GM10266 (cell line): Measurements from ENCODE around the gene SLC35C1.

Source experiments
- DNase-seq: peaks from one replicate; pipeline ENCODE4 v3.0.0; 2012; ENCODE audit errors: extremely low spot score
- CTCF ChIP-seq: IDR thresholded peaks from 2 replicates; pipeline ENCODE4 v1.5.1; 2012; ENCODE audit warnings: mild to moderate bottlenecking, low read depth; ENCODE audit not compliant: control insufficient read depth, insufficient read depth; ENCODE audit errors: missing control alignments

SLC35C1 gene

GRCh38 chr11:45800261-45800660 lies 4.7 kb upstream of the SLC35C1 start:
- no peak for TF ChIP-seq CTCF
- no peak for DNase-seq

- no peak for TF ChIP-seq CTCF
- no peak for DNase-seq
These were observed 3.1 kb upstream of the SLC35C1 start for GRCh38 chr11:45801723-45802315.

DNA sequence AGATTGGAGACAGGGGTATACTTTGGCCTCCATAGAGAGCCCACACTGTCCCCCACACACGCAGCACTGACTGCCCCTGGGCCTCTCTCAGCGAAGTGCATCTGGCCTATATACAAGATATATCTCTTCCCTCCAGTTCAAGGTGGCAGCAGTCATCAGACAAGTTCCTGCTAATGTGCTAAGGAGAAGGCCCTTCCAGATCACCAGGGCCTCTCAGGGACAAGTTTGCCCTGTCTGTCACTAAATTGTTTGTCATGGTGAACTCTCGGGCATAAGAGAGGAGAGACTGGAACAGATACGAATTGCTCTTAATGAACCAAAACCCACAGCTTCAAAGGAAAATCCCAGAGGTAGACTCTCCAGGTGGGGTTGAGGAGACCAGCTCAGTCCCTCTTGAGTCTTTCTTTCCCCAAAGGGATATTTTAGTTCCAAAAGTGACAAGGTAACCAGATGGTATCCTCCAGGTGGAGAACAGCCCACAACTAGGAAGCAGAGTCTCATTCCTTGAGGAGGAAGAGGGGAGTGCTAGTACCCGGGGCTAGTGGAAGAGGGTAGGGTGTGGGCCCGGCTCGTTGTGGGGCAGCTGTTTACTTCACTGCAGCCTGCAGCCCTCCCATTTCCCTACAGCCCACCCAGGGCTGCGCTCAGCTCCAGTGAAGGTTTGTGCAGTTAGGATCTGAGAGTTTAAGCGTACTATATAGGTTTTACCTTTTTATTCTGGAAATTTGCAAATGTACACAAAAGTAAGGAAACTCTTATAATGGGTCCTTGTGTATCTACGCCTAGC lies 2.2 kb upstream of the SLC35C1 start:
- TF ChIP-seq CTCF: no peak
- no peak for DNase-seq

- peak; percentile 40 for DNase-seq
- no peak for TF ChIP-seq CTCF
These were observed 783 bp upstream of the SLC35C1 start for GRCh38 chr11:45803971-45804760.

DNA sequence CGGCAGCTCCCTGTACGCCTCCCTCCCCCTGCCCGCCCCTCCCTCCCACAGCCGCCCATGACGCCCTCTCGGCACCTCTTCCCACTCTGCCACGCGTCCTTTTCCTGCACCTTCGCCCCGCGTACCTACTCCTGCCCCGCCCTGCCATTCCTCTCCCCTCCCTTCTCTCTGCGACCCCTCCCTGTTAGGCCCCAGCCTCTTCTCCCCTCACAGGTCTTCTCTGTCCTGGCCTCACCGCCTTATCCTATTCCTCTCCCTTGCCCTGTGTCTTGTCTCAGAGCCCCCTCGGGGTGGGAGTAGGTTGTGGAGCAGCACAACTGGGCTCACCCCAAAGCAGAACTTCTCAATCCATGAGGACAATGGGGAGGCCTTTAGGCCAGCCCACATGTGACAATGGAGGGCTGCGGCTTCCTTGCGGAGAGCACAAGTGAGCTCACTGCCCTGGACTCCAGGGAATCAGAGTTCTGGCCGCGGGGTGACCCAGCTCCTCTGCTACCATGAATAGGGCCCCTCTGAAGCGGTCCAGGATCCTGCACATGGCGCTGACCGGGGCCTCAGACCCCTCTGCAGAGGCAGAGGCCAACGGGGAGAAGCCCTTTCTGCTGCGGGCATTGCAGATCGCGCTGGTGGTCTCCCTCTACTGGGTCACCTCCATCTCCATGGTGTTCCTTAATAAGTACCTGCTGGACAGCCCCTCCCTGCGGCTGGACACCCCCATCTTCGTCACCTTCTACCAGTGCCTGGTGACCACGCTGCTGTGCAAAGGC lies 539 bp downstream of the SLC35C1 start:
- no peak for TF ChIP-seq CTCF
- no peak for DNase-seq

- DNase-seq: no peak
- TF ChIP-seq CTCF: no peak
These were observed 1.4 kb downstream of the SLC35C1 start for GRCh38 chr11:45806072-45806933.
